Measurements from ENCODE around the gene NUBP2. TPM values are rescaled to one million over a fixed set of nuclear protein-coding genes. Genes with fewer than 3 reads are reported as not detected.
"Not testable (repeated sequence)": the region's sequence is repeated elsewhere in the genome, so short reads cannot be mapped to it uniquely, and the experiment has no call there.

The NUBP2 gene
- total RNA-seq, 2 experiments from 2014 or later, result 63.6 to 64.2 TPM

DNA sequence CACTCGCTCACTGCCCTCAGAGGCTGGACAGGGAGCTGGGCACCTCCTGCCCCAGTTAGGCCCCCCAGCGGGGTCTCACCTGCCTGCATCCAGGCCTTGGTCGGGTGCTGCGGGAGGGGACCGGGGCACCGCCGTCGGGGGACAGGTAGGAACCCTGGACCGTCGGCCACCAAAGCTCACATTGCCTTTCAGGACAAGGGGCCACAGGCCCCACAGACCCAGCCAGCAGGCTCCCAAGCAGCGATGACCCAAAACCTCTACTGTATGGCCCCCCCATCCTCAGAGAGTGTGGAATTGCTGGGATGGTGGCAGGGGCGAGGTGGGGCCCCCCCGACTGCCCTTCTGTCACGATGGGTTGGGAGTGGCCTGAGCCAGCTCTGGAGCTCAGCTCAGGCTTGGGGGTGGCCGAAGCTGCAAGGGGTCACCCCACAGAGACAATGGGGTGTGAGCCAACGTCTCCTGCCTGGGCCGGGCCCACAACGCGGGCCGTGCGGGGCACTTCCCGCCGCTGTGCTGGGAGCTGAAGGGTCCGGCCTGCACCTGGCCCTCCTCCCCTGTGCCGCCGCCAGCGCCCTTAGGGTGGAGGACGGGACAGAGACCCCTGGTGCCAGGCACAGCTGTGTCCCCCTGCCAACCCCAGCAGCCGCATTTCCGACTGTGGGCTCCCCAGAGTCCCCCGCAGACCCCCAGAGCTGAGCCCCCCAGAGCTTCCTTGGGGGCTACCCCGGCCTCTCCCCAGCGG lies 10.2 kb downstream of the NUBP2 start:
- no peak for DNase-seq
- Mint-ChIP-seq H3K36me3 (peaks cover 5% of the 10 kb centered on the region), H3K27ac (no peak overlapping the region), H3K27me3 (no peaks in the 10 kb centered on the region), H3K4me1 (no peaks in the 10 kb centered on the region), H3K4me3 (no peak overlapping the region), H3K9me3 (peaks cover 5% of the 10 kb centered on the region)

DNA sequence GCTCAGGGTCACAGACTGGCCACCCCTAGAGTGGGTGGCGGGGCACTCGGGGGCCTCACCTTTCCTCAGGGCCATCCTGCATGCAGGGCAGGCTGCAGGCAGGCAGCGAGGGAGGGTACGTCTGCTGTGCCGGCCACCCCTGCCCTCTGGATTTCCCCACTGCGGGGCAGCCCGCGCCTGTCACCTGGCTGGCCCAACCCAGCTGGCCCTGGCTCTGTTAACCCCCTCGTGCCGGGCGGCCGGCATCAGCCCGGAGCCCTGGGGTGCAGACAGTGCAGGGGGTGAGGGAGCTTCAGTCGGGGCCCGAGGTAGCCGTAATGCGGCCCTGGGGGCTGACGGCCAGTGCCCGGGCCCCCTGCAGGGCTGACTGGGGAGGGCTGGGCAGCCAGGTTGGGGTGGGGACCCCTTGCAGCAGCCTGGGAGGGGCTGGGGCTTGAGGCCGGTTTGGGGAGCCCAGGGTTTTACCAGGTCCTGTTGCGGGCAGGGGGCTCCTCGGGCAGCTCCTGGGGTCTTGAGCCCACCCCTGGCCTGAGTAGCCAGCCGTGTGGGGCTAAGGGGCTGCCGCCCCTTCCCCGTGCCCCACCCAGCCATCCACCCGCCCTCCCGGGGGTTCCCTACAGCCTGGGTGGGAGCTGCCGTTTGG lies 10.9 kb downstream of the NUBP2 start, which contains the start of gene IGFALS:
TSS of gene IGFALS (minus strand) at position 128 of the 643 bp plus-strand sequence. CDS start at position 75, 53 bp downstream.
- Mint-ChIP-seq H3K27ac (no peak within 1 kb of the TSS), H3K9me3 (peaks cover 5% of the 10 kb centered on the region), H3K27me3 (no peaks in the 10 kb centered on the region), H3K4me1 (no peaks in the 10 kb centered on the region), H3K4me3 (no peak within 1 kb of the TSS), H3K36me3 (peaks cover 5% of the 10 kb centered on the region)
- DNase-seq, result no peak

DNA sequence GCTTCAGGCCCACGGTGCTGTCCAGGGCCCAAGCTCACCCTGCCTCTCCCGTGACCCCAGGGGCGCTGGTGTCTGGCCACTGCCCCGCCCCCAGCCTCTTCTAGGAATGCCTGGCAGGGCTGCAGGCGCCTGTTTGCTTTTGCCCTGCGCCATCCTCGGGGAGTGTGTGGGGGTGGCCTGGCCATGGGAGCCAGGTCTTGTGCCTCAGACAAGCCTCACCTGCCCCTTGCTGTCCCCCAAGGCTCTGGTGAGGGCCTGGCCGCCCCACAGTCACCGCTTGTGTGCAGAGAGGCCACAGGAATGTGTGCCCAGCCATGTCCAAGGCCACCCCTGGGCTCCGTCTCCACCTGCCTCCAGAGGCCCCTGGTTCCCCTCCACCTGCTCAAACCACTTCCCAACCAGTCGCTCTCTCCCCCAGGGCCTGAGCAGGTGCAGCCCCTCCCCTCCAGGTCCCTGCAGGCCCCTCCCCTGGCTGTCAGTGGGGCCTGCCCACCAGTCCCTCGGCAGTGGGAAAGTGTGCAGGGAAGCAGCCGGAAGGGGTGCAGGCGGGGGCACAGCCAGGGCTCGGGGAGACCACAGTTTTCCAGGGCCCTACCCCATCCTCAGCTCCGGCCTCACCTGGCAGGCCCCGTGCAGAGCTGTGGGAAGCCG lies 11.6 kb downstream of the NUBP2 start:
- DNase-seq, result no peak
- no peak overlapping the region for H3K4me3 Mint-ChIP-seq
- H3K36me3 Mint-ChIP-seq, result peaks cover 5% of the 10 kb centered on the region
- no peaks in the 10 kb centered on the region for H3K27me3 Mint-ChIP-seq
- no peaks in the 10 kb centered on the region for H3K4me1 Mint-ChIP-seq
- H3K27ac Mint-ChIP-seq, result no peak overlapping the region
- peaks cover 7% of the 10 kb centered on the region for H3K9me3 Mint-ChIP-seq

DNA sequence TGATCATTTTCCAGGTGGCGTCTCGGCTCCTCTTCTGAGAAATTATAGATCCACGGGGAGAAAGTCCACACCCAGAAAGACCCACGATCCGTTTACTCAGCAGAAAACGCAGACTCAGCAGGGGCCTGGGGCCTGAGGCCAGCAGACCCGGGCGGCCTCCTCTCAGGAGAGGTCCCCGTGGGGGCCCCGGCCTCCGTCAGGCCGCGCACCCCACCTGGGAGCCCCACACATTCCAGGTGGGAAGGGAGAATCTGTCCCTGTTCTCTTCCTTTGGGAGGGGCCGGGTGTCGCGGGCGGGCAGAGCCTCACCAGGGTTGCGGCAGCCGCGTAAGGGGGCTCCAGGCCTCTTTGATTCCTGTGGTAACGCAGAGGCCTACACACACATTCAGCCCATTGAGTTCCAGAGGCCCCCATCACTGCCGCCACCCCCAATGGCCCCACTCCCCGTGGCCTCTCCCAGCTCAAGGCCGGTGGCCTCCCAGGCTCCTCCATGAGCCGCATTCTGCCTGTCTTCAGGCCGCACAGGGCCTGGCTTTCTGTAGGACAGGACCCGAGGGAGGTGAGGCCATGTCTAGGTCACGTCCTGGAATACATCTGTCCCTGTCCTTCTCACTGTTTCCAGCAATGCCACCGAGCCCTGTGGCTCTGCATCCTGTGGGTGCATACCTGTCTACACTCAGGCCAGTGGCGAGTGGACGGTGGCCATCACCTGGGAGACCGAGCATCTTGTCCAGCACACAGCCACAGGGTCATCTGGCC lies 12.3 kb downstream of the NUBP2 start:
- DNase-seq, result no peak

DNA sequence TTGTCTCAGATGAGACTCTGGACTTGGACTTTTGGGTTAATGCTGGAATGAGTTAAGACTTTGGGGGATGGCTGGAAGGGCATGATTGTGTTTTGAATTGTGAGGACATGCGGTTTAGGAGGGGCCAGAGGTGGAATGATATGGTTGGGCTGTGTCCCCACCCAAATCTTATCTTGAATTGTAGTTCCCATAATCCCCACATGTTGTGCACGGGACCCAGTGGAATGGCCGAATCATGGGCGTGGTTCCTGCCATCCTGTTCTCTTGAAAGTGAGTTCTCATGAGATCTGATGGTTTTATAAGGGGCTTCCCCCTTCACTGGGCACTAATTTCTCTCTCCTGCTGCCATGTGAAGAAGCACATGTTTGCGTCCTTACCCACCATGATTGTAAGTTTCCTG lies 16.5 kb downstream of the NUBP2 start:
- not testable (repeated sequence) for H3K27ac Mint-ChIP-seq, H3K4me1 Mint-ChIP-seq, DNase-seq, H3K4me3 Mint-ChIP-seq, H3K27me3 Mint-ChIP-seq, H3K9me3 Mint-ChIP-seq, H3K36me3 Mint-ChIP-seq

More for the DNA sequence above, 12.3 kb downstream of the NUBP2 start:
- H3K4me3 Mint-ChIP-seq, result no peak overlapping the region
- H3K27ac Mint-ChIP-seq, result no peak overlapping the region
- no peaks in the 10 kb centered on the region for H3K27me3 Mint-ChIP-seq
- H3K36me3 Mint-ChIP-seq, result peaks cover 5% of the 10 kb centered on the region
- peaks cover 9% of the 10 kb centered on the region for H3K9me3 Mint-ChIP-seq
- H3K4me1 Mint-ChIP-seq, result no peaks in the 10 kb centered on the region

DNA sequence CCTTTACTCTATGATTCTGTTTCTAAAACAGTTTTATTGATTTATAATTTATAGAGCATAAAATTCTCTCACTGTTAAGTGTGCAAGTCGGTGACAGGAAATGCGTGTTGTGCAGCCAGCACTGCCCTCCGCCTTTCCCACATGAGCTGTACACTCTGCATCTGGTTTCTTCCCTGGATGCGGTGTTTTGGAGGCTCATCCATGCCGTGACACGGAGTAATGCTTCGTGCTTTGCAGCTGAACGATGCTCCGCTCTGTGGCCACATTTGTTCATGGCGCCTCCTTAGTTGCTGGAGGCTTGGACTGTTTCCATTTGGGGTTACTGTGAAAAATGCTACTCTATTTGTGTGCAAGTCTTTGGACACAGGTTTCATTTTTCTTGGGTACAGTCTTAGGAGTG lies 17.9 kb downstream of the NUBP2 start:
- peaks cover 7% of the 10 kb centered on the region for H3K36me3 Mint-ChIP-seq
- no peak overlapping the region for H3K4me3 Mint-ChIP-seq
- DNase-seq, result no peak
- H3K27ac Mint-ChIP-seq, result no peak overlapping the region
- no peaks in the 10 kb centered on the region for H3K4me1 Mint-ChIP-seq
- peaks cover 9% of the 10 kb centered on the region for H3K9me3 Mint-ChIP-seq
- no peaks in the 10 kb centered on the region for H3K27me3 Mint-ChIP-seq

DNA sequence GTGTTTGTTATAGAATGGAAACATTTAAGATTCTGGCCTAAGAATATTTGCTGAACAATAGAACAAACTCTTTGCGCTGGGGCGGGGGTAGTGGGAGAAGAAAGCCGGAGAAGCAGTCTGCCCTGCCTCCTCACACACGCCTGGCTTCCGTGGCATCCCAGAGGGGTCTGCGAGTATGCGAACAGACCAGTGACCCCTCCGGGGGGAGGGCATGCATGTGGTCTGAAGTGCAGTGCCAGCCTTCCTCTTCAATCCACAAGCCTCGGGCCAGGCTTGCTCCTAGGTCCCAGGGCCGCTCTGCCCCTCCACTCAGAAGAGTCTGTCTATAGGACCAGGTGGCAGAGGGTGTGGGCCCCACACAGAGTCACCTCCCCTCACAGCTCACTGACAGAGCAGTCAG lies 24.9 kb downstream of the NUBP2 start:
- Mint-ChIP-seq H3K36me3 (peaks cover 17% of the 10 kb centered on the region), H3K4me3 (no peak overlapping the region), H3K27me3 (no peaks in the 10 kb centered on the region), H3K9me3 (no peaks in the 10 kb centered on the region), H3K27ac (no peak overlapping the region), H3K4me1 (peaks cover 4% of the 10 kb centered on the region)
- no peak for DNase-seq

DNA sequence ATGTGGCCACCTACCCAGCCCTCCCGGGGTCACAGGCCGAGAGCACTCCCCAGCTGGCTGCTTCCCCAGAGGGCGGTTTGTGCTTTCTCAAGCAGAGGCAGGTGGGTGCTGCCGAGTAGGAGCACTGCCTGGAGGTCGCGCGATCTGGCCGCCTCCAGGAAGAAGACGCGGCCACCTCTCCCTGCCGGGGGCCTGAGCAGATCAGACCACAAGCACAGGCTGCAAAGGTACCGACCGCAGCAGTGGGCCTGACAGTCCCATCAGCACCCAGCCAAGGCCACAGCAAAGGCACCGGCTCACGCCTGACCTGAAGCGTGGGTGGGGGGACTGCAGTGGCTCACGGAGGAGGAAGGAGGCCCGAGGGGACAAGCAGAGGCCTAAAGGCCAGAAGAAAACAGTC lies 25.9 kb downstream of the NUBP2 start:
- DNase-seq, result no peak
- Mint-ChIP-seq H3K27me3 (no peaks in the 10 kb centered on the region), H3K4me1 (peaks cover 11% of the 10 kb centered on the region), H3K4me3 (no peak overlapping the region), H3K36me3 (peaks cover 17% of the 10 kb centered on the region), H3K27ac (no peak overlapping the region), H3K9me3 (no peaks in the 10 kb centered on the region)

DNA sequence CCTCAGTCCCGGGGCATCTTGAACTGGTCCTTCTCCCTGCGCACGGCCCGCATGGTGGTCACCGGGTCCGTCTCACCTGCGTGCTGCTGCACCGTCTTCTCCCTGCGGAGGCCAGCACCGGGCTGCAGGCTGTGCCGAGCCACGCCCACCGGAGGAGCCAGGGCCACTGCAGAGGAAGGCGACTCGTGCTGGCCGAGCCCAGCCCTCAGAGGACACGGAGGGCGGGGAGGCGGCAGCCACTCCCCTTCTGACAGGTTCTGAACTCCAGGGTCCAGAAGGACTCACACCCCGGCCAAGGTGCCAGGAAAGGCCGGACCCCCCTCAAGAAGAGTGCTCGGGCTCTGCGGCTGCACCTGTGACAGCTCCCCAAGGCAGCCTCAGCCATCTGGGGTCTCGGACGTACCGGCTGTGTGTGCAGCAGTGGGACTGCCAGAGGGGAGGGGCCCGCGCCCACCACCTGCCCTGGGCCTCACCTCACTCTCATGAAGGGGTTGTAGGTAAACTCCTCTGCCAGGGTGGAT lies 26.6 kb downstream of the NUBP2 start:
- H3K4me3 Mint-ChIP-seq, result no peak overlapping the region
- H3K36me3 Mint-ChIP-seq, result peaks cover 17% of the 10 kb centered on the region
- no peaks in the 10 kb centered on the region for H3K27me3 Mint-ChIP-seq
- no peak overlapping the region for H3K27ac Mint-ChIP-seq
- DNase-seq, result no peak
- H3K4me1 Mint-ChIP-seq, result peaks cover 11% of the 10 kb centered on the region
- no peaks in the 10 kb centered on the region for H3K9me3 Mint-ChIP-seq

DNA sequence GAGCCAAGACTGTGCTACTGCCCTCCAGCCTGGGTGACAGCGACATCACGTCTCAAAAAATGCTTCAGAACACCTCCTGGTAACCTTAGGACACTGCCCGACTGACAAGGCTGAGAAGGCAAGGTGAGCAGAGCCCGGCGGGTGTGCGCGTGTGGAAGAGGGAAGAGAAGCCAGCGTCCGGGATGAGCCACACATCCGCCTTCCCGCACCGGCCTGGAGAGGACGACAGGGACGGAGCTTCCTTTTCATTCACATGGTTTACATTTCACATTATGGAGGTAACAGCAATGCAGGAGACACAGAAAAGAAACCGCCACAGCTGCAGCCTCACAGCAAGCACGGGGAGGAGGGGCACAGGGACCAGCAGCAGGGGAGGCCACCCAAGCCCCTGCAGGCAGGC lies 27.3 kb downstream of the NUBP2 start:
- Mint-ChIP-seq H3K9me3 (no peaks in the 10 kb centered on the region), H3K27ac (peak overlapping the region; percentile 12)

DNA sequence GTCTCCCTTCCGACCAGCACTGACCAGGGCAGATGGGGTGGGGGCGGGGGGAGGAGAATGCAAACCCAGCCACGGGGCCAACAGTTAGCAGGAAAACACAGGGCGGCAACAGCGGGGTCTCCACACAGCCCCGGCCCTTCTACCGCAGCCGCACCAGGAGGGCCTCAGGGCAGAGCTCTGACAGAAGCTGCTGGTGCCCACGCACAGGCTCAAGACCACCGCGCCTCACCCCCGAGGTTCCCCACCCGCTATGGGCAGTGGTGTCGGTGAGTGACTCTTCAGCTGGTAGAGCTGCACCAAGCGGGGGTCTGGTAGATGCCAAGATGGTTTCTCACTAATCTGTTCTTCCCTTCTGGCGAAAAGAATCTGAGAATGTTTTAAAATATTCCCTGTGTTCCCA lies 27.8 kb downstream of the NUBP2 start:
- Mint-ChIP-seq H3K27me3 (no peaks in the 10 kb centered on the region), H3K36me3 (peaks cover 19% of the 10 kb centered on the region), H3K27ac (no peak overlapping the region), H3K9me3 (no peaks in the 10 kb centered on the region), H3K4me3 (no peak overlapping the region), H3K4me1 (peaks cover 11% of the 10 kb centered on the region)
- no peak for DNase-seq

More for the DNA sequence above, 27.3 kb downstream of the NUBP2 start:
- H3K4me3 Mint-ChIP-seq, result no peak overlapping the region
- H3K27me3 Mint-ChIP-seq, result no peaks in the 10 kb centered on the region
- no peak for DNase-seq
- peaks cover 11% of the 10 kb centered on the region for H3K4me1 Mint-ChIP-seq
- peaks cover 17% of the 10 kb centered on the region for H3K36me3 Mint-ChIP-seq

DNA sequence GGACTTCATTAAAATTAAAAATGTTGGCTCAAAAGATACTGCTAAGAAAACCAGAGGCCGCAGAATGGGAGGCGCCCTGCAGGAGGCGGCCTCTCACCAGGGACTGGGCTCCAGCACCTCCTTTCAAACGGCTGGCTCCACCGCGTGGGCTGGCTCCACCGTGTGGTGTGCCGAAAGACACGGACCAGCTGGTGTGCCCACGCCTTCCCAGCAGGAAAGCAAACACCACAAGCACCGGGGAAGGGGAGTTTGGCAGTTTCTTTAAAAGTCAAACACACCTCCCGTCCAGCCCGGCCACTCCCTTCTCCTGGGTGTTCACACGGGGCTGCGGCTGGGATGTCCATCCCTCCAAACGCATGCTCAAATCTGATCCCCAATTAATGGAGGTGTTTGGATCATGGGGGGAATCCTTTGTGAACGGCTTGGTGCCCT lies 30.0 kb downstream of the NUBP2 start:
- Mint-ChIP-seq H3K4me1 (peaks cover 11% of the 10 kb centered on the region), H3K27ac (peak overlapping the region; percentile 55), H3K36me3 (peaks cover 3% of the 10 kb centered on the region), H3K4me3 (no peak overlapping the region), H3K9me3 (no peaks in the 10 kb centered on the region), H3K27me3 (no peaks in the 10 kb centered on the region)
- DNase-seq, result peak; percentile 69

DNA sequence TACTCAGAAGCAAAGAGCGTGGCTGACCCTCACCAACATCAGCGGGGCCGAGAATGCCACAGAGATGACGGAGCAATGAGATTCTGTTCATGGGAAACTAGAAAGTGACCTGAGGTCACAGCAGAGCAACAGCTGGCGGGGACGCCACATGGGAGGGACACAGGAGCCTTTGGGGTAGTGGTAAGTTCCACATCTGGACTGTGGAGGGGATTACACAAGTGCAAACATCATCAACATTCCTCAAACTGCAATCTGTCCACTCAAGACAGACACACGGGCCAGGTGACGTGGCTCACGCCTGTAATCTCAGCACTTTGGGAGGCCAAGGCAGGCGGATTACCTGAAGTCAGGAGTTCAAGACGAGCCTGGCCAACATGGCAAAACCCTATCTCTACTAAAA lies 32.7 kb downstream of the NUBP2 start:
- H3K27ac Mint-ChIP-seq, result no peak overlapping the region
- H3K9me3 Mint-ChIP-seq, result no peaks in the 10 kb centered on the region
- H3K4me1 Mint-ChIP-seq, result peaks cover 11% of the 10 kb centered on the region
- no peak overlapping the region for H3K4me3 Mint-ChIP-seq
- peaks cover 3% of the 10 kb centered on the region for H3K36me3 Mint-ChIP-seq
- H3K27me3 Mint-ChIP-seq, result no peaks in the 10 kb centered on the region
- DNase-seq, result no peak

DNA sequence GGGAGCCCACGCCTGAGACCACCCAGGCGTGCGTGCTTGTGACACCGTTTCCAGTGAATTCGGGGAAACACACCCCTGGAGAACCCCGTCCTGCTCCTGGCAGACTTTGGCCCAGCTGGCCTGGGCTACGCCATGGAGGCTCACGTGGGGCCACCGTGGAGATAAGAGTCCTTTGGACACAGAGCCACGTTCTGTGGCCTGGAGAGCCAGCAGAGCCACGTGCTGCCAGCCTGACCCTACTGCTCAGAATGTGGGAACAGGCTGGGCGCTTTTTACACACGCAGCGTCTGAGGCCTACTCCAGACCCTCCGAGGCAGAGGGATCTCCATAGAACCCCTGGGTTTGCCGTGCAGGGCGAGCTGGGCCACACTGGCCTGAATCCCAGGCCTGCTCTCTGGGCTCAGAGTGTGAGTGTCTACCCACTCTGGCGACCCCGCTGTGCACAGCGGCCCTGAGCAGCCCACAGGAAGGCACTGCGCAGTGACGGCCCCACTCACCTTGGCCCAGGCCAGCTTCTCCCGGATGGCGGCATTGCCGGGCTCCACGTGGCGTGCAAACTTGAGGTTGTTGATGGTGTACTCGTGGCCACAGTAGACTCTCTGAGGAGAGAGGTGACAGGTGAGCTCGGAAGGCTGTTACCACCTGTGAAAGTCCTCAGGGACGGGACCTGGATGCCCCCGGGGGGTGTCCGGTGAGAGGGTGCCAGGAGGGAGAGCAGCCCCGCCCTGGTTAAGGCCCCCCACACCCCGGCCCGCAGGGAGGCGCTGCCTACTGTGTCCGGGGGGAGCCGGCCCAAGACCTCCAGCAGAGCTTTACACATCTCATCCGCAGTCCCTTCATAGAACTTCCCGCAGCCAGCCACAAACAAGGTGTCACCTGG lies 33.9 kb downstream of the NUBP2 start:
- H3K27ac Mint-ChIP-seq, result no peak overlapping the region
- no peak overlapping the region for H3K4me3 Mint-ChIP-seq
- H3K4me1 Mint-ChIP-seq, result peaks cover 11% of the 10 kb centered on the region
- H3K9me3 Mint-ChIP-seq, result no peaks in the 10 kb centered on the region
- DNase-seq, result no peak
- no peaks in the 10 kb centered on the region for H3K27me3 Mint-ChIP-seq
- H3K36me3 Mint-ChIP-seq, result peaks cover 4% of the 10 kb centered on the region

Measured in activated naive CD8-positive, alpha-beta T cell treated with anti-CD3 and anti-CD28 coated beads for 36 hours (primary cell).